H1 (cell line): ENCODE measurements around the gene FOSL2.

Experiments
- BRCA1 ChIP-seq: IDR thresholded peaks from 2 replicates; pipeline ENCODE4 v1.6.1; 2012; ENCODE audit warnings: low read depth, low read length, improper control_type of control experiment
- CBX8 ChIP-seq: fragments of 300-800, 300-1000 bp; sonication (generic); IDR thresholded peaks from 2 replicates; pipeline ENCODE4 v1.7.1; 2016; ENCODE audit warnings: low read depth, low read length, borderline replicate concordance
- KDM1A ChIP-seq: fragments of 200-600, 300-600 bp; sonication (generic); IDR thresholded peaks from 2 replicates; pipeline ENCODE4 v1.7.1; 2016; ENCODE audit warnings: mild to moderate bottlenecking, low read length, borderline replicate concordance
- MAX ChIP-seq: IDR thresholded peaks from 2 replicates; pipeline ENCODE4 v1.6.1; 2012; ENCODE audit warnings: inconsistent platforms
- PHF8 ChIP-seq: fragments of 200-600 bp; sonication (generic); conservative IDR thresholded peaks from 2 replicates; pipeline ENCODE4 v1.7.1; 2012; ENCODE audit warnings: low read depth, mild to moderate bottlenecking, inconsistent platforms, low read length, moderate library complexity
- POLR2A ChIP-seq, 2 experiments: IDR thresholded peaks; 1 replicate in 1 of 2; 2 replicates in 1 of 2; pipeline ENCODE4 v1.6.1; 2011; ENCODE audit warnings: low read depth in 2 of 2, low read length in 2 of 2, mild to moderate bottlenecking in 2 of 2; ENCODE audit errors: control extremely low read depth in 1 of 2
- SP1 ChIP-seq: IDR thresholded peaks from 2 replicates; pipeline ENCODE4 v1.6.1; 2011; ENCODE audit warnings: low read depth, low read length
- TEAD4 ChIP-seq: IDR thresholded peaks from 2 replicates; pipeline ENCODE4 v1.6.1; 2012; ENCODE audit warnings: low read depth, low read length, inconsistent platforms, mixed read lengths
- TF ChIP-seq, protein P1 (sequence below), 3 experiments: IDR thresholded peaks; 1 replicate in 2 of 3; 2 replicates in 1 of 3; pipeline versions ENCODE4 v1.5.1 to v1.6.1; 2011; ENCODE audit warnings: low read length in 3 of 3, mild to moderate bottlenecking in 3 of 3, inconsistent platforms in 2 of 3, low read depth in 1 of 3, moderate library complexity in 1 of 3; ENCODE audit not compliant: insufficient read depth in 1 of 3; ENCODE audit errors: control extremely low read depth in 1 of 3

GRCh38 chr2:28398101-28398834, 5.6 kb downstream of the FOSL2 start:
- no peak for TF ChIP-seq SP1
- TF ChIP-seq, protein P1, sequence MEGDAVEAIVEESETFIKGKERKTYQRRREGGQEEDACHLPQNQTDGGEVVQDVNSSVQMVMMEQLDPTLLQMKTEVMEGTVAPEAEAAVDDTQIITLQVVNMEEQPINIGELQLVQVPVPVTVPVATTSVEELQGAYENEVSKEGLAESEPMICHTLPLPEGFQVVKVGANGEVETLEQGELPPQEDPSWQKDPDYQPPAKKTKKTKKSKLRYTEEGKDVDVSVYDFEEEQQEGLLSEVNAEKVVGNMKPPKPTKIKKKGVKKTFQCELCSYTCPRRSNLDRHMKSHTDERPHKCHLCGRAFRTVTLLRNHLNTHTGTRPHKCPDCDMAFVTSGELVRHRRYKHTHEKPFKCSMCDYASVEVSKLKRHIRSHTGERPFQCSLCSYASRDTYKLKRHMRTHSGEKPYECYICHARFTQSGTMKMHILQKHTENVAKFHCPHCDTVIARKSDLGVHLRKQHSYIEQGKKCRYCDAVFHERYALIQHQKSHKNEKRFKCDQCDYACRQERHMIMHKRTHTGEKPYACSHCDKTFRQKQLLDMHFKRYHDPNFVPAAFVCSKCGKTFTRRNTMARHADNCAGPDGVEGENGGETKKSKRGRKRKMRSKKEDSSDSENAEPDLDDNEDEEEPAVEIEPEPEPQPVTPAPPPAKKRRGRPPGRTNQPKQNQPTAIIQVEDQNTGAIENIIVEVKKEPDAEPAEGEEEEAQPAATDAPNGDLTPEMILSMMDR (IDR thresholded peaks at IDR 0.05; ENCODE audit: control extremely low read depth in 1 of 3, insufficient read depth in 1 of 3, low read depth in 1 of 3, low read length in 3 of 3), result no peak
- TF ChIP-seq PHF8, result no peak
- TF ChIP-seq KDM1A, result no peak
- no peak for TF ChIP-seq MAX
- no peak for TF ChIP-seq CBX8
- no peak for TF ChIP-seq POLR2A (IDR thresholded peaks at IDR 0.05; ENCODE audit: control extremely low read depth in 1 of 2, low read depth in 2 of 2, low read length in 2 of 2)
- TF ChIP-seq BRCA1, result no peak
- no peak for TF ChIP-seq TEAD4
